ENCODE measurements around the gene PAX5. TPM values are rescaled to one million over a fixed set of nuclear protein-coding genes. Genes with fewer than 3 reads are reported as not detected.

The PAX5 gene
- total and polyA plus RNA-seq, 2 of the 13 experiments (the other 11 are each of a cell fraction or from before 2014, with no cell fraction given): not detected

DNA sequence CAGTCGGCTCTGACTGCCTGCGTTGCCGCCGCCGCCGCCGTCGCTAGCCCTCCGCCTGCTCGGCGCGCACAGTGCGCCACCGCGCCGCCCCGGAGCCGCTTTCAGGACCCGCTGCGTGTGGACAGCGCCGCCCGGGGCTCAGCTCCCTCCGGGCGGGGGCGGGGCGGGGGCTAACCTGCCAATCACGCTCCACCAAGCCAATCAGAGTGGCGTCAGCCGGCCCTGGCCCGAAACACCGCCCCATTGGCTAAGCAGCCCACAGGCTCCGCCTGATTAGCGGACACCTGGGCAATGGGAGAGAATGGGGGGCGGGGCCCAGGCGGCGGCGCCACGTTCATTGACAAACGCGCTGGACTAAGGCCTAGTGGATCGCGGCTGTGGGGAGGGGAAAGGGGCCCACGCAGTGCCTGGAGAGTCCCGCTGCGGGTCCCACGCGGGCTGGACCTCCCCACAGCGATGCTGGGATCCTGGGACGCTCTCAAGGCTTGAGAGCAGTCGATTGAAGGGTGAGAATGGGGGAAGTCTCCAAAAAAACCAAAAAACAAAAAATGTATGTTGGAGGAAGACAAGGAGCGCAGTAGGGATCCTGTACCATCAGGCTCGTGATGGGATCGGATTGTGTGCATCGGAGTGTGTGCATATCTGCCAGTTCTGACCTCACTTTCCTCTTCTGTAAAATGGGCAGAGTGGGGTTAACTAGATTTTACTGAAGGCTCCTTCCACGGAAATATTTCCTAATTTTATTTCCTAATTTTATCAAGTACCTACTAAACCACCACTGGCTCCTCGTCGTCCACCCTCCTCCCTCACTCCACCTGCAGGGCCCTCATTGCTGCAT lies 6.3 kb downstream of the PAX5 start (continued):
- TF ChIP-seq, protein P1, sequence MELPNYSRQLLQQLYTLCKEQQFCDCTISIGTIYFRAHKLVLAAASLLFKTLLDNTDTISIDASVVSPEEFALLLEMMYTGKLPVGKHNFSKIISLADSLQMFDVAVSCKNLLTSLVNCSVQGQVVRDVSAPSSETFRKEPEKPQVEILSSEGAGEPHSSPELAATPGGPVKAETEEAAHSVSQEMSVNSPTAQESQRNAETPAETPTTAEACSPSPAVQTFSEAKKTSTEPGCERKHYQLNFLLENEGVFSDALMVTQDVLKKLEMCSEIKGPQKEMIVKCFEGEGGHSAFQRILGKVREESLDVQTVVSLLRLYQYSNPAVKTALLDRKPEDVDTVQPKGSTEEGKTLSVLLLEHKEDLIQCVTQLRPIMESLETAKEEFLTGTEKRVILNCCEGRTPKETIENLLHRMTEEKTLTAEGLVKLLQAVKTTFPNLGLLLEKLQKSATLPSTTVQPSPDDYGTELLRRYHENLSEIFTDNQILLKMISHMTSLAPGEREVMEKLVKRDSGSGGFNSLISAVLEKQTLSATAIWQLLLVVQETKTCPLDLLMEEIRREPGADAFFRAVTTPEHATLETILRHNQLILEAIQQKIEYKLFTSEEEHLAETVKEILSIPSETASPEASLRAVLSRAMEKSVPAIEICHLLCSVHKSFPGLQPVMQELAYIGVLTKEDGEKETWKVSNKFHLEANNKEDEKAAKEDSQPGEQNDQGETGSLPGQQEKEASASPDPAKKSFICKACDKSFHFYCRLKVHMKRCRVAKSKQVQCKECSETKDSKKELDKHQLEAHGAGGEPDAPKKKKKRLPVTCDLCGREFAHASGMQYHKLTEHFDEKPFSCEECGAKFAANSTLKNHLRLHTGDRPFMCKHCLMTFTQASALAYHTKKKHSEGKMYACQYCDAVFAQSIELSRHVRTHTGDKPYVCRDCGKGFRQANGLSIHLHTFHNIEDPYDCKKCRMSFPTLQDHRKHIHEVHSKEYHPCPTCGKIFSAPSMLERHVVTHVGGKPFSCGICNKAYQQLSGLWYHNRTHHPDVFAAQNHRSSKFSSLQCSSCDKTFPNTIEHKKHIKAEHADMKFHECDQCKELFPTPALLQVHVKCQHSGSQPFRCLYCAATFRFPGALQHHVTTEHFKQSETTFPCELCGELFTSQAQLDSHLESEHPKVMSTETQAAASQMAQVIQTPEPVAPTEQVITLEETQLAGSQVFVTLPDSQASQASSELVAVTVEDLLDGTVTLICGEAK (IDR thresholded peaks at IDR 0.05): no peak
- TF ChIP-seq, protein P1 (CRISPR knock-in tag; IDR thresholded peaks at IDR 0.05): peak; percentile 80; the same call in 1 of the 2 replicates
- TF ChIP-seq TP53 (CRISPR knock-in tag; conservative IDR thresholded peaks at IDR 0.05): peak; percentile 71; the same call in 1 of the 2 replicates
- TF ChIP-seq, protein P2, sequence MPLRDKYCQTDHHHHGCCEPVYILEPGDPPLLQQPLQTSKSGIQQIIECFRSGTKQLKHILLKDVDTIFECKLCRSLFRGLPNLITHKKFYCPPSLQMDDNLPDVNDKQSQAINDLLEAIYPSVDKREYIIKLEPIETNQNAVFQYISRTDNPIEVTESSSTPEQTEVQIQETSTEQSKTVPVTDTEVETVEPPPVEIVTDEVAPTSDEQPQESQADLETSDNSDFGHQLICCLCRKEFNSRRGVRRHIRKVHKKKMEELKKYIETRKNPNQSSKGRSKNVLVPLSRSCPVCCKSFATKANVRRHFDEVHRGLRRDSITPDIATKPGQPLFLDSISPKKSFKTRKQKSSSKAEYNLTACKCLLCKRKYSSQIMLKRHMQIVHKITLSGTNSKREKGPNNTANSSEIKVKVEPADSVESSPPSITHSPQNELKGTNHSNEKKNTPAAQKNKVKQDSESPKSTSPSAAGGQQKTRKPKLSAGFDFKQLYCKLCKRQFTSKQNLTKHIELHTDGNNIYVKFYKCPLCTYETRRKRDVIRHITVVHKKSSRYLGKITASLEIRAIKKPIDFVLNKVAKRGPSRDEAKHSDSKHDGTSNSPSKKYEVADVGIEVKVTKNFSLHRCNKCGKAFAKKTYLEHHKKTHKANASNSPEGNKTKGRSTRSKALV (CRISPR knock-in tag; IDR thresholded peaks at IDR 0.05): peak; percentile 98
- peak; percentile 86; the same call in 1 of the 2 replicates for TF ChIP-seq IRF2 (CRISPR knock-in tag; IDR thresholded peaks at IDR 0.05)
- TF ChIP-seq, protein P3, sequence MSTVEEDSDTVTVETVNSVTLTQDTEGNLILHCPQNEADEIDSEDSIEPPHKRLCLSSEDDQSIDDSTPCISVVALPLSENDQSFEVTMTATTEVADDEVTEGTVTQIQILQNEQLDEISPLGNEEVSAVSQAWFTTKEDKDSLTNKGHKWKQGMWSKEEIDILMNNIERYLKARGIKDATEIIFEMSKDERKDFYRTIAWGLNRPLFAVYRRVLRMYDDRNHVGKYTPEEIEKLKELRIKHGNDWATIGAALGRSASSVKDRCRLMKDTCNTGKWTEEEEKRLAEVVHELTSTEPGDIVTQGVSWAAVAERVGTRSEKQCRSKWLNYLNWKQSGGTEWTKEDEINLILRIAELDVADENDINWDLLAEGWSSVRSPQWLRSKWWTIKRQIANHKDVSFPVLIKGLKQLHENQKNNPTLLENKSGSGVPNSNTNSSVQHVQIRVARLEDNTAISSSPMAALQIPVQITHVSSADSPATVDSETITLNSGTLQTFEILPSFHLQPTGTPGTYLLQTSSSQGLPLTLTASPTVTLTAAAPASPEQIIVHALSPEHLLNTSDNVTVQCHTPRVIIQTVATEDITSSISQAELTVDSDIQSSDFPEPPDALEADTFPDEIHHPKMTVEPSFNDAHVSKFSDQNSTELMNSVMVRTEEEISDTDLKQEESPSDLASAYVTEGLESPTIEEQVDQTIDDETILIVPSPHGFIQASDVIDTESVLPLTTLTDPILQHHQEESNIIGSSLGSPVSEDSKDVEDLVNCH (CRISPR knock-in tag; IDR thresholded peaks at IDR 0.05): no peak
- TF ChIP-seq ZNF337 (CRISPR knock-in tag; IDR thresholded peaks at IDR 0.05; ENCODE audit: borderline replicate concordance, low read depth): no peak; the same call in 1 of the 2 replicates
- peak; percentile 48; the same call in 1 of the 2 replicates for TF ChIP-seq SOX5 (CRISPR knock-in tag; IDR thresholded peaks at IDR 0.05; ENCODE audit: borderline replicate concordance)
- TF ChIP-seq SMAD1 (CRISPR knock-in tag; IDR thresholded peaks at IDR 0.05; ENCODE audit: borderline replicate concordance, low read depth): peak; percentile 61; the same call in 1 of the 2 replicates
- peak; percentile 84; the same call in 1 of the 2 replicates for TF ChIP-seq TARDBP (CRISPR knock-in tag; IDR thresholded peaks at IDR 0.05)
- no peak for TF ChIP-seq SOX13 (IDR thresholded peaks at IDR 0.05)
- TF ChIP-seq SOX13 (CRISPR knock-in tag; conservative IDR thresholded peaks at IDR 0.05 in 1 of 2, IDR thresholded peaks at IDR 0.05 in 1 of 2): peak in 1 of 2 experiments; percentile 65; a peak in 2 of 4 replicates
- TF ChIP-seq, protein P4, sequence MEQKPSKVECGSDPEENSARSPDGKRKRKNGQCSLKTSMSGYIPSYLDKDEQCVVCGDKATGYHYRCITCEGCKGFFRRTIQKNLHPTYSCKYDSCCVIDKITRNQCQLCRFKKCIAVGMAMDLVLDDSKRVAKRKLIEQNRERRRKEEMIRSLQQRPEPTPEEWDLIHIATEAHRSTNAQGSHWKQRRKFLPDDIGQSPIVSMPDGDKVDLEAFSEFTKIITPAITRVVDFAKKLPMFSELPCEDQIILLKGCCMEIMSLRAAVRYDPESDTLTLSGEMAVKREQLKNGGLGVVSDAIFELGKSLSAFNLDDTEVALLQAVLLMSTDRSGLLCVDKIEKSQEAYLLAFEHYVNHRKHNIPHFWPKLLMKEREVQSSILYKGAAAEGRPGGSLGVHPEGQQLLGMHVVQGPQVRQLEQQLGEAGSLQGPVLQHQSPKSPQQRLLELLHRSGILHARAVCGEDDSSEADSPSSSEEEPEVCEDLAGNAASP (CRISPR knock-in tag; IDR thresholded peaks at IDR 0.05; ENCODE audit: borderline replicate concordance): peak; percentile 87

Measured in HepG2 (cell line).